NT2/D1 (cell line): Measurements from ENCODE around the gene LDLRAD2.

Experiments
- YY1 ChIP-seq: IDR thresholded peaks from 2 replicates; pipeline ENCODE4 v1.6.1; 2011; ENCODE audit not compliant: insufficient read length, insufficient read depth
- ZNF274 ChIP-seq: IDR thresholded peaks from 2 replicates; pipeline ENCODE4 v1.6.1; 2011; ENCODE audit warnings: mild to moderate bottlenecking, low read depth, low read length

DNA sequence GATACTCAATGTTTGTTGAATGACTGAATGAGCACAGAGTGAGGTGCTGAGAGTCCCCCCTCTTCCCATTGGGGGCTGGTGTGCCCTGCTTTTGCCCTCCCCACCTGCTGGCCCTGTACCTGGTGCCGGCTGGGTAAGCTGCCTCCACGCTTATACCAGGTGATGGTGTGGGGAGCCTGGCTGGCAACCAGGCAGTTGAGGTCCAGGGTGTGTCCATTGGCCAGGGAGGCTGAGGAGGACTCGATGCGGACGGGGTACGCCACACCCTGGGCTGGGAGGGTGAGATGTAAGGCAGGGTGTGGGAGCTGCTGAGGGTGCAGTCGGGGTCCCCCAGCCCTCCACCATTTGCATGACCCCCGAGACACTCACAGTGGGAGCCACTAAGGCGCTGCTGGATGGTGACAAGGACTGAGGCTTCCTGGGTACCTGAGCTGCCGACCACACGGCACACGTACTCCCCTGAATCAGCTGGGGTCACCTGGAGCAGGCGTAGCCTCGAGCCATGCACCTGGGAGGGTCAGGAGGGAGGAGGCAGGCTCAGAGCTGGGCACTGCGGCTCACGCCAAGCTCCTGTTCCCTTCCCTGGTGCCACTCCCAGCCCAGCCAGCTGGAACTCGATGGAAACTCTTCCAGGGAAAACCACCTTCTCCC is 36.6 kb downstream of the LDLRAD2 start:
- TF ChIP-seq YY1 (no peak), ZNF274 (no peak)
